HG03175 (cell line): Measurements from ENCODE around the gene DPM3.

Experiments
- ATAC-seq: cut with Tn5 transposase; IDR thresholded peaks from one replicate; pipeline ENCODE4 v1.9.1; 2021; ENCODE audit warnings: mild to moderate bottlenecking, moderate library complexity; ENCODE audit not compliant: unreplicated experiment

The DPM3 gene

GRCh38 chr1:155103325-155103724 is 37.0 kb downstream of the DPM3 start:
- ATAC-seq: no peak

- ATAC-seq: no peak
These were observed 41.0 kb downstream of the DPM3 start for GRCh38 chr1:155099331-155099730.

GRCh38 chr1:155094622-155094948 is 45.7 kb downstream of the DPM3 start:
- ATAC-seq: no peak

GRCh38 chr1:155093911-155094621 is 46.3 kb downstream of the DPM3 start:
- no peak for ATAC-seq

GRCh38 chr1:155092641-155093040 is 47.7 kb downstream of the DPM3 start:
- ATAC-seq: no peak

- ATAC-seq: no peak
These were observed 48.2 kb downstream of the DPM3 start for GRCh38 chr1:155092131-155092530.

- peak; percentile 46 for ATAC-seq
These were observed 49.0 kb downstream of the DPM3 start for GRCh38 chr1:155091071-155092051.
